ENCODE measurements around the gene NTF3.

DNA sequence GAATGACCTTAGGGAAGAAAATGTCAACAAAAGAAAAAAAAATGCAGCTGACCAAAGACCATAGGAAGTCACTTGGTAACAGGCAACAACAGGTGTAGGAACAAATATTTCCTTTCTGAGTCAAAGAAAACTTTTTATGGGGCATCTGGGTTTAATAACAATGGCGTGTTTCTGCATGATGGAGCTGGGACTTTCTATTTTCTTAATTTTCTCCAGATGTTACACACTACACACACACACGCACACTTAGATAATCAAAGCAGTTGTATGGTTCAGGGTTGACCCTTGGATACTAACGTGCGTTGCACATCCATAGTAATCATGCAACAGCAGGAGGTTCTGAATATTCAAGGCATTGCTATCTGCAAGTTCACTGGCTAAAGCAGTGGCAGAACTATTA, 47.9 kb upstream of the NTF3 start:
- TF ChIP-seq EP300 (IDR thresholded peaks at IDR 0.05) (no peak), POLR2A (IDR thresholded peaks at IDR 0.05) (no peak)
- TF ChIP-seq, protein P1, sequence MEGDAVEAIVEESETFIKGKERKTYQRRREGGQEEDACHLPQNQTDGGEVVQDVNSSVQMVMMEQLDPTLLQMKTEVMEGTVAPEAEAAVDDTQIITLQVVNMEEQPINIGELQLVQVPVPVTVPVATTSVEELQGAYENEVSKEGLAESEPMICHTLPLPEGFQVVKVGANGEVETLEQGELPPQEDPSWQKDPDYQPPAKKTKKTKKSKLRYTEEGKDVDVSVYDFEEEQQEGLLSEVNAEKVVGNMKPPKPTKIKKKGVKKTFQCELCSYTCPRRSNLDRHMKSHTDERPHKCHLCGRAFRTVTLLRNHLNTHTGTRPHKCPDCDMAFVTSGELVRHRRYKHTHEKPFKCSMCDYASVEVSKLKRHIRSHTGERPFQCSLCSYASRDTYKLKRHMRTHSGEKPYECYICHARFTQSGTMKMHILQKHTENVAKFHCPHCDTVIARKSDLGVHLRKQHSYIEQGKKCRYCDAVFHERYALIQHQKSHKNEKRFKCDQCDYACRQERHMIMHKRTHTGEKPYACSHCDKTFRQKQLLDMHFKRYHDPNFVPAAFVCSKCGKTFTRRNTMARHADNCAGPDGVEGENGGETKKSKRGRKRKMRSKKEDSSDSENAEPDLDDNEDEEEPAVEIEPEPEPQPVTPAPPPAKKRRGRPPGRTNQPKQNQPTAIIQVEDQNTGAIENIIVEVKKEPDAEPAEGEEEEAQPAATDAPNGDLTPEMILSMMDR (IDR thresholded peaks at IDR 0.05) = no peak
